EH (cell line): ENCODE data around the gene CTR9.

Experiments
- DNase-seq: peaks from one replicate; pipeline ENCODE4 v3.0.0-alpha.2; 2015; ENCODE audit warnings: low read depth

The CTR9 gene

DNA sequence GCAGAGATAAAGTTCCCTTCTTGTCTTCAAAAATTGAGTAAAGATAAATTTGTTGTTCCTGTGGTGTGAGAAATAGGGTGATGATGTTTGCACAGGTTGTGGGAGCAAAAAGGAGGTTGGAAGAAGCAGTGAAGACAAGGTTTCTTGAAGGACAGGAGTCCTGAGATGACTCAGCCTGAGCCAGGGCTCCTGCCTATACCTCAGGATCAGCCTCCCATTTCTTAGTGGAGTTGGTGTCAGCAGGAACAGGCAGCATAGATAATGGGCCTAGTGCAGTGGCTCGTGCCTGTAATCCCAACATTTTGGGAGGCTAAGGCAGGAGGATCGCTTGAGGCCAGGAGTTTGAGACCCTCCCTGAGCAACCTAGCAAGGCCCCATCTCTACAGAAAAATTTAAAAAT is 29.0 kb downstream of the CTR9 start:
- no peak for DNase-seq

- peak; percentile 24 for DNase-seq
These were observed 33.4 kb downstream of the CTR9 start for GRCh38 chr11:10784232-10785145.

DNA sequence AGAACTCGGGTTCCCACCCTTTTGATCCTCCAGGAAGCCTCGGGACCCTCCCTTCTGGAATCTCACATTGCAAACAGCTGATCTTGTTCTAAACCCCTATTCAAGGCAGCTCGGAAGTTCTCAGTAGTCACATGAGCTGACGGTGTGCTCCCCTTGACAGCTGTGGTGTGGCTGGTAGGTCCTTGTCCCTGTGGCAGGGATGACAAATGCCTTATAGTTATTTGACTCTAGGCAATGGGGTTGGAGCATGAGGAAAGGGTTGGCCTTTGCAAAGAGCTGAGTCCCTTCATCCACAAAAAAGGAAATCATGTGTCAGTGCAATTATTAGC is 34.1 kb downstream of the CTR9 start:
- DNase-seq = no peak

DNA sequence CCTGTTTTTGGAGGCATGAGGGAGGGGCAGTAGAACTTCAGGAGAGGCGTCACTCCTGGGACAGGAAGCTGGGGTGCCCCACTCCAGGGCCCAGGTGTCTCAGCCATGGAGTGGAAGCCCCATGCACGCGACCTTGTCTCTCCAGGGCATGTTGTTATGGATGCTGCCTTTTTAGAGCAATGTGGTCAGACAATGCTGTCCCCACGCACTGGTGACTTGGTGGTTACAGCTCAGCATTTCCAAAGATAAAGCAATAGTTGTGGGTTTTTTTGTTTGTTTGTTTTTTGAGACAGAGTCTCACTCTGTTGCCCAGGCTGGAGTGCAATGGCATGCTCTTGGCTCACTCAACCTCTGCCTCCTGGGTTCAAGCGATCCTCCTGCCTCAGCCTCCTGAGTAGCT is 35.4 kb downstream of the CTR9 start:
- no peak for DNase-seq

- peak; percentile 77 for DNase-seq
These were observed 41.5 kb downstream of the CTR9 start for GRCh38 chr11:10792385-10793068.

- DNase-seq = no peak
These were observed 42.6 kb downstream of the CTR9 start for GRCh38 chr11:10793470-10794255.

DNA sequence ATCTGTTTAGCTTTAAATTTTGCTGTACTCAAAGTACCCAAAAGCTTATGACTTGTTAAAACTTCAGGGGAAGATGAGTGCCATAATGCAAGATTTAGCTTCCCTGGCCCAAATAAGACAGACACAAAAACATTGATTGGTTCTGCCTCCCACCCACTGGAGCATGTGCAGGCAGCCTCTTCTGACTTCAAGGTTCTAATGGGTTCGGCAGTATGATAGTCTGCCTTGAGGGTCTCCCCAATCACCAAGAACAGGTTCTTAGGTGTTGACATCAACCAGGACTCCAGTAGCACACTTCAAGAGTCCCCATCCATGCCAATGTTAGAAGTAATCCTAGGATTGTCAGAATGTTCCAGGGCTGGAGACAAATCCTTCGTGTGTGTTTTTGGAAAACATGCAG is 45.1 kb downstream of the CTR9 start:
- no peak for DNase-seq

DNA sequence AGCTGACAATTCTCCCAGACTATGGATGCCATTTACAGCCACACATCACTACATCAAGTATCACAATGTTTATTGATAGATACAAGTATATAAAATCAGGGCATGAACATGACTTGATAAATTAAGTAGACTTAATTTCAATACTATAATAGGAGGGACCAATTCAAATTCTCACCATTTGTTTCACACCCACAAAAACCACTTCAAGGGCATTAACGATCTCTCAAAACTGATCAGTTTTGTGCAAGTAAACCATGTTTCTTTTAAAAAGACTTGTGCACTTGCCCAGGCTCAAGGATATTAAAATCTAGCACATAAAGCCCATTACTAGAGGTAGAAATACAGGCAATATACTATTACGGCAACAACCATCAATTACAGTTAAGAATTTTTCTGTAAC is 46.0 kb downstream of the CTR9 start:
- DNase-seq = no peak

GRCh38 chr11:10797531-10797930 is 46.5 kb downstream of the CTR9 start:
- no peak for DNase-seq

DNA sequence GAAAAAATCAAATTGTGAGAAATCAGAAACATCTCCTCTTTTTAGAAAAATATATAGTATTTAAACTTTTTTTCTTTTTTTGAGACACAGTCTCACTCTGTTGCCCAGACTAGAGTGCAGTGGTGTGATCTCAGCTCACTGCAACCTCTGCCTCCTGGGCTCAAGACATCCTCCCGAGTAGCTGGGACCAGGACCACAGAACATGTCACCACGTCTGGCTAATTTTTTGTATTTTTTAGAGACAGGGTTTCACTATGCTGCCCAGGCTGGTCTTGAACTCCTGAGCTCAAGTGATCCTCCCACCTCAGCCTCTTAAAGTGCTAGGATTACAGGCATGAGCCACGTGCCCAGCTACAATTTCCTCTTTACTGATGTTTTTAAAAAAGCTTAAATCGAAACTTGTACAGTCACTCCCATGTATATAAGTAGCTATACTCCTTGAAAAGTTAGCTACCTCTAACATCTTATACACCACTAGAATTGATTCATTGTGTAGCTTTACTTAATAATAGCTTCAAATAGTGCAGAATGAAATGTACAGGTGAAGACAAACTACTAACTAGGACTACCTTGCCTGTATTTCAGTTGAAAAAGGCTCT is 47.4 kb downstream of the CTR9 start:
- no peak for DNase-seq

GRCh38 chr11:10800292-10800691 is 49.2 kb downstream of the CTR9 start:
- DNase-seq = no peak

GRCh38 chr11:10803676-10804075 is 52.6 kb downstream of the CTR9 start:
- DNase-seq = no peak

DNA sequence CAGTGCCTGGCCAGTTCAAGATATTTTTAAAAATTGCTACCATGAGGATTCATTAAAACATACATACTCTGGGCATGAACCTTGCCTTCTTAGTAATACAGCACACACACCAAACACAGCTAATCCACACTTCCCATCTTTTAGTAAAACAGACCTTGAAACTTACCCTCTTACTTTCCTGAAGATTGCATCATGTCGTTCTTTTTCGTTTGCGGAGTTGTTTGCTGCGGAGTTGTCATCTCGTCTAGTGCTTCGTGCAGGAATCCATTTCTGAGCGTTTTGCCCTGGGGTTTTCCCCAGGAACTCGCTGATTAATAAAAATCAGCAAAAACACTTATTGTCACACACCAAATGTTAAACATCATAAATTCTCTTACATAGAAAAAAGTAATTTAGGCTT is 54.7 kb downstream of the CTR9 start:
- no peak for DNase-seq

DNA sequence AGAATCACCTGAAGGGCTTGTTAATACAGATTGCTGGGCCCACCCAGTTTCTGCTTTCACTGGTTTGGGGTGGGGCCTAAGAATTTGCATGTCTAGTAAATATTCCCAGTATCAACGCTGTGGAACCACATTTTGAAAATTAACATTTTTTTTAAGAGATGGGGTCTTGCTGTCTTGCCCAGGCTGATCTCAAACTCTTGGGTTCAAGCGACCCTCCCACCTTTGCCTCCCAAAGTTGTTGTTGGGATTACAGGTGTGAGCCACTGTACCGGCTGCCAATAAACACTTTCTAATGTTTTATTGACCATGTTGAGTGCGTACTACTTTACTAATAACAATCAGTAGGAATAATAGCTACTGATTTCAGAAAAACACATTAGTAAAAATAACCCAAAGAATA is 55.2 kb downstream of the CTR9 start:
- DNase-seq = no peak

- peak; percentile 74 for DNase-seq
These were observed 56.6 kb downstream of the CTR9 start for GRCh38 chr11:10807493-10808234.

DNA sequence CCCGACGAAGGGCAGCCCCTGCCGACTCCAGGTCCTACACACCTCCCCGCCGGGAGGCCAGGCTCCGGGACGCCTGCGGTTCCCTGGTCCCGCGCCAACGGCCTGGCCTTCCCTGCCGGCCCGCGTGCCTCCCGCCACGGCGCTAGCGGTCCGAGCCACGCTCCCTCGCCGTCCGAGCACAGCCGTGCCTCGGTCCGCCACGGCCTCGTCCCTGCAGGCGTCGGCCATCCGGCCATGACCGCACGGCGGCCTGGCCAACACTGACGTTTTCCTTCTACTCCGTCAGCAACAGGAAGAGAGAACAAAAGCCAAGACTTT is 57.1 kb downstream of the CTR9 start:
- DNase-seq = no peak

GRCh38 chr11:10808553-10809372 is 57.7 kb downstream of the CTR9 start, which contains the start of gene EIF4G2:
TSS of gene EIF4G2 (minus strand) at chr11:10808926.
- peak; percentile 99 for DNase-seq

- DNase-seq = peak; percentile 90
These were observed 58.5 kb downstream of the CTR9 start for GRCh38 chr11:10809373-10810160.

DNA sequence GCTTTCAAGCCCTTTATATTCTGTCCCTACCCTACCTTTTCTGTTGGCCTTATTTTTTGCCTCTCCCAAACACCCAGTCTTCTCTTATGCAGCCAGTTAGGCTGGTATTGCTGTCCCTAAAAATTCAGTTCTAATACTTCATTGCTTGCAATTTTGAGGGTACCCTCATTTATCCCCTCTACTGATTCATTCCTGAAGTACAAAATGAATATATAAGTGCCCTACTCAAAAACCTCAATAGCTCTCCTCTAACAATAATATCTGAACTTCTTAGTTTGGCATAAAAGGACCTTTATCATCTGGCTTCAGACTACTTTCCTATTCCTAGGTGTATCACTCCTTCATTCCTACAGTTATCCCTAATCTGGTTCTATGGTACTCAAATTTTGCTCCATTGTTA is 62.9 kb downstream of the CTR9 start:
- no peak for DNase-seq

DNA sequence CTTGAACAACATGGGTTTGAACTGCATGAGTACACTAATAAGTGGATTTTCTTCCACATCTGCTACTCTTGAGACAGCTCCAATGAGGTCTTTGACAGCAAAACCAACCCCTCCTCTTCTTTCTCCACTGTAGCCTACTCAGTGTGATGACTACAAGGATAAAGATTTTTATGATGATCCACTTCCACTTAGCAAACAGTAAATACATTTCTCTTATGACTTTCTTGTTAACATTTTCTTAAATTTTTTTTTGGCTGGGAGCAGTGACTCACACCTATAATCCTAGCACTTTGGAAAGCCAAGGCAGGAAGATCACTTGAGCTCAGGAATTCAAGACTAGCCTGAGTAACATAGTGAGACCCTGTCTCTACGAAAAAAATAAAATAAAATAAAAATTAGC is 67.5 kb downstream of the CTR9 start:
- peak; percentile 96 for DNase-seq
